Measurements from ENCODE around the gene FUOM. TPM values are rescaled to one million over a fixed set of nuclear protein-coding genes. Genes with fewer than 3 reads are reported as not detected.

Gene FUOM
- total and polyA plus RNA-seq, 2 of the 8 experiments (the other 6 are each of a cell fraction or from before 2014, with no cell fraction given): 22.0 to 30.4 TPM

DNA sequence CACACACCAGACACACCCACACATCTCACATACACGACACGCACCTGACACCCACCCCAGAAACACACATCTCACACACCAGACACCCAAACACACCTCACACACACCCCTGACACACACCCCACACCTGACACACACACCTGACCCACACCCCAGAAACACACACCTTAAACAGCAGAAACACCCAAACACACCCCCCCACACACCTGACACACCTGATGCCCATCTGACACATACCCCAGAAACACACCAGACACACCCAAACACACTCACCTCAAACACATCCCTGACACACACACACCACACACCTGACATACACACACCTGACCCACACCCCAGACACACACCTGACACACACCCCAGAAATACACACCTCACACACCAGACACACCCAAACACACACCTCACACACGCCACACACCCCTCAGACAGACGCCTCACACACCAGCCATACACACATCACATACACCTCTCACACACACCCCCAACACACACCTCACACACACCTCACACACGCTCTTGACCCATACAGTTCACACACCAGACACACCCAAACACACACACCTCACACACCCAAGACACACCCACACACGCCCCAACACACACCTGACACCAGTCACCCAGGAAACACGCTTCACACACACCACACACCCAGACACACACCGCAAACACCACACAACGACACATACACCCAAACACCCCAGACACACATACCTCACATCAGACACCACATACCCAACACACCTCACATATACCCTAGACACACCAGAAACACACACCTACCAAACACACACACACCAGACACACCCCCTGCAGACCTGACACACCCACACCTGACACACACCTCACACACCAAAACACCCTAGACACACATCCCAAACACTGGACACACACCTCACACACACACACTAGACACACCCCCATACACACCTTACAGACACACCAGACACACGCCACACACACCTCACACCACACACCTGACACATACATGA lies 19.4 kb downstream of the FUOM start (continued):
- no peak for TF ChIP-seq TCF12 (IDR thresholded peaks at IDR 0.05; ENCODE audit: low read depth, low read length)
